NT2/D1 (cell line): Measurements from ENCODE around the gene ZNF408.

ENCODE experiments used
- SUZ12 ChIP-seq: IDR thresholded peaks from 2 replicates; pipeline ENCODE4 v1.6.1; 2011; ENCODE audit not compliant: insufficient read length, insufficient read depth; ENCODE audit errors: extremely low read depth
- YY1 ChIP-seq: IDR thresholded peaks from 2 replicates; pipeline ENCODE4 v1.6.1; 2011; ENCODE audit not compliant: insufficient read length, insufficient read depth
- ZNF274 ChIP-seq: IDR thresholded peaks from 2 replicates; pipeline ENCODE4 v1.6.1; 2011; ENCODE audit warnings: mild to moderate bottlenecking, low read depth, low read length

- TF ChIP-seq ZNF274 (no peak), YY1 (no peak), SUZ12 (no peak)
Measured at GRCh38 chr11:46700241-46701077, at the start of gene ZNF408, which contains the start of gene ARHGAP1.
